K562 (cell line): ENCODE results near the gene NUP62. TPM values are rescaled to one million over a fixed set of nuclear protein-coding genes. Genes with fewer than 3 reads are reported as not detected.
A peak's percentile ranks its signal among the peaks of the same experiment; 100 is the strongest.

Experiments used
- BMI1 ChIP-seq: fragments of 150-350 bp; IDR thresholded peaks from 2 replicates; pipeline ENCODE4 v1.6.1; 2014; ENCODE audit warnings: low read length
- CBX1 ChIP-seq: sonication (generic); IDR thresholded peaks from 2 replicates; pipeline ENCODE4 v1.6.1; 2016; ENCODE audit warnings: antibody characterized with exemption, low read depth, mild to moderate bottlenecking
- CBX2 ChIP-seq: fragments of 200-600 bp; sonication (generic); IDR thresholded peaks from one replicate; pipeline ENCODE4 v1.6.1; 2012; ENCODE audit warnings: mild to moderate bottlenecking, low read length, inconsistent platforms; ENCODE audit not compliant: insufficient read depth, poor library complexity, severe bottlenecking
- ELF2 ChIP-seq: fragments of 250-450 bp; sonication (Bioruptor Pico); IDR thresholded peaks from 2 replicates; pipeline ENCODE4 v1.5.0; 2021; ENCODE audit warnings: mild to moderate bottlenecking
- FOS ChIP-seq: IDR thresholded peaks from 3 replicates; pipeline ENCODE4 v1.6.1; 2011; ENCODE audit not compliant: insufficient read length; ENCODE audit errors: extremely low read depth
- FUS ChIP-seq: fragments of 200-400 bp; formaldehyde crosslinking; optimal IDR thresholded peaks from 2 replicates; pipeline ENCODE3; 2017; ENCODE audit warnings: low read depth, low read length
- GATA2 ChIP-seq: sonication (generic); formaldehyde crosslinking; IDR thresholded peaks from 2 replicates; pipeline ENCODE4 v1.4.0; 2020; ENCODE audit warnings: mild to moderate bottlenecking, missing genetic modification reagents
- KAT2B ChIP-seq: IDR thresholded peaks from one replicate; pipeline ENCODE4 v1.6.1; 2012; ENCODE audit warnings: low read depth, mild to moderate bottlenecking, control low read depth, inconsistent platforms, low read length, moderate library complexity
- KDM5B ChIP-seq: fragments of 200-600 bp; sonication (generic); IDR thresholded peaks from 2 replicates; pipeline ENCODE4 v1.6.1; 2012; ENCODE audit warnings: low read depth, mild to moderate bottlenecking, moderate library complexity, low read length, control low read depth, inconsistent platforms; ENCODE audit not compliant: insufficient replicate concordance
- NFE2 ChIP-seq: IDR thresholded peaks from 2 replicates; pipeline ENCODE4 v1.6.1; 2014; ENCODE audit warnings: antibody characterized with exemption, low read depth
- NFIC ChIP-seq: fragments of 450-650 bp; IDR thresholded peaks from 2 replicates; pipeline ENCODE4 v1.6.1; 2017; ENCODE audit warnings: mild to moderate bottlenecking, inconsistent platforms
- PCBP1 ChIP-seq: fragments of 200-400 bp; formaldehyde crosslinking; IDR thresholded peaks from 2 replicates; pipeline ENCODE4 v1.6.1; 2018; ENCODE audit warnings: mild to moderate bottlenecking, low read depth, low read length; ENCODE audit not compliant: poor library complexity, severe bottlenecking
- SAFB ChIP-seq: fragments of 200-400 bp; formaldehyde crosslinking; IDR thresholded peaks from 2 replicates; pipeline ENCODE4 v1.6.1; 2017; ENCODE audit warnings: low read depth, low read length, borderline replicate concordance
- SNIP1 ChIP-seq: fragments of 450-650 bp; IDR thresholded peaks from 2 replicates; pipeline ENCODE4 v1.7.1; 2017; ENCODE audit warnings: low read depth, mild to moderate bottlenecking
- SOX6 ChIP-seq: fragments of 450-650 bp; IDR thresholded peaks from 2 replicates; pipeline ENCODE4 v1.6.1; 2014; ENCODE audit warnings: mild to moderate bottlenecking
- TFAP4 ChIP-seq: sonication (generic); formaldehyde crosslinking; IDR thresholded peaks from 2 replicates; pipeline ENCODE4 v1.8.0; 2022; ENCODE audit warnings: missing genetic modification reagents, mild to moderate bottlenecking, moderate library complexity, borderline replicate concordance
- ZBED1 ChIP-seq: IDR thresholded peaks from 2 replicates; pipeline ENCODE4 v1.6.1; 2014
- ZBTB26 ChIP-seq: fragments of 450-650 bp; formaldehyde crosslinking; IDR thresholded peaks from 2 replicates; pipeline ENCODE4 v1.4.0; 2022; ENCODE audit warnings: missing genetic modification characterization
- ZNF184 ChIP-seq: sonication (generic); formaldehyde crosslinking; IDR thresholded peaks from 2 replicates; pipeline ENCODE4 v1.5.0; 2020; ENCODE audit warnings: missing genetic modification reagents
- ZNF766 ChIP-seq: fragments of 200-800 bp; sonication (Bioruptor generic); conservative IDR thresholded peaks from 2 replicates; pipeline ENCODE4 v1.6.1; 2016; ENCODE audit warnings: missing genetic modification characterization, missing compliant biosample characterization
- polyA plus RNA-seq, 8 experiments: library from polyadenylated mRNA; depleted of rRNA in 4 of 8; stranded (reverse) in 5 of 8; unstranded in 3 of 8; fragments of >200 nt; fragmentation: Nextera tagmentation in 2 of 8; fragmentation: Illumina TruSeq in 1 of 8; extraction: Ambion mirVana in 2 of 8; extraction: Trizol in 1 of 8; gene quantifications; 2 replicates each; pipeline versions ENCODE4 v1.2.1 to v1.2.3, GENCODE V29; 2011 to 2014; ENCODE audit warnings: inconsistent platforms in 1 of 8, missing spikeins in 1 of 8
- total RNA-seq, 7 experiments: library from RNA; depleted of rRNA in 6 of 7; stranded (reverse); fragments of >200 nt in 6 of 7; fragmentation: Illumina TruSeq in 2 of 7; extraction: Trizol in 2 of 7; gene quantifications; 2 replicates each; pipeline versions ENCODE4 v1.2.1 to v1.2.3, GENCODE V29; 2011 to 2021; ENCODE audit warnings: low replicate concordance in 1 of 7
- TF ChIP-seq, protein P1 (sequence below): sonication (generic); formaldehyde crosslinking; IDR thresholded peaks from 2 replicates; pipeline ENCODE4 v1.8.1; 2022; ENCODE audit warnings: missing genetic modification reagents
- TF ChIP-seq, protein P2 (sequence below): fragments of 150-350 bp; IDR thresholded peaks from 2 replicates; pipeline ENCODE4 v1.6.1; 2014; ENCODE audit warnings: low read depth, mild to moderate bottlenecking, low read length, borderline replicate concordance

NUP62 gene
- total and polyA plus RNA-seq, 9 of the 15 experiments (the other 6 are each of a cell fraction or from before 2014, with no cell fraction given): 16.9 to 109 (median 66.0) TPM

DNA sequence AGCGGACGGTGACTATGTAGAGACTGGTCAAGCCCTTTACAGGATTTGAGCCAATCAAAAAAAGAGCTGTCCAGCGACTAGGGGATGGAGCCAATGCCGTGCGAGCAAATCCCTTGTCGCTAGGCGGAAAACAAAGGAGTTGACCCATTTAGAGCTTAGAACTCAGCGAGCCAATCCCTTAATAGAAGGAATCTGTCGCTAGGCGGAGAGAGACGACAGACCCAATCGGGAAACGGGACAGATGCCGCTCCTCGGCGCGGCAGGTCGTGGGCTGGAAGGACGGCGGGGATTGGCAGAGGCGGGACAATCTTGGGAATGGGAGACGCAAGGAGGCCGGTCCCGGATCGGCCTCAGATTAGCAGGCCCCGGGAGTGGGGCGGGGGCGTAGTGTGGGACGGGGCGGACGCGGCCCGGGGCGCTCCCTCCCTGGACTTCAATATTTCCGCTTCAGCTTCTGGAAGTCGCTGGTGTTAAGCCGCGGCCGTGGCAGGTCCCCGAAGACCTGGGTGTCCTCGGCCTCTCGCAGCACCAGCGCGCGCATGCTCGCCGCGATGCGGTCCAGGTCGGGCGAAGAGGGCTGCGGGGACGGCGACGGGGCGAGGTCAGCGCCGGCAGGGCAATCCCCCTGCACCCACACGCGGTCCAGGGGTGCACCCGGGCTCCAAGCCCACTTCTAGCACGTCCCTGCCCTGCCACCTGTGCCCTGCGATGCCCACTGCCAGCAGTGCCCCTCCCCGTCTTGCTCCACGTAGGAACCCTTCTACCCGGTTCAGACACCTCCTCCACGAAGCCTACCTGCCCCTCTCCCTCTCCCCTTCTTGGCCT lies 59.6 kb downstream of the NUP62 start (continued):
- peak; percentile 47; the same call in 1 of the 2 replicates for TF ChIP-seq ELF2 (CRISPR knock-in tag)
- TF ChIP-seq NFIC: no peak; the same call in 1 of the 2 replicates
- TF ChIP-seq SAFB: no peak
- TF ChIP-seq PCBP1: no peak
- 0 out of 2 replicates have a peak, but pooled peaks have one; percentile 17 for TF ChIP-seq SOX6
- no peak for TF ChIP-seq CBX2
- TF ChIP-seq KDM5B: no peak
- TF ChIP-seq FUS: no peak
- TF ChIP-seq, protein P1, sequence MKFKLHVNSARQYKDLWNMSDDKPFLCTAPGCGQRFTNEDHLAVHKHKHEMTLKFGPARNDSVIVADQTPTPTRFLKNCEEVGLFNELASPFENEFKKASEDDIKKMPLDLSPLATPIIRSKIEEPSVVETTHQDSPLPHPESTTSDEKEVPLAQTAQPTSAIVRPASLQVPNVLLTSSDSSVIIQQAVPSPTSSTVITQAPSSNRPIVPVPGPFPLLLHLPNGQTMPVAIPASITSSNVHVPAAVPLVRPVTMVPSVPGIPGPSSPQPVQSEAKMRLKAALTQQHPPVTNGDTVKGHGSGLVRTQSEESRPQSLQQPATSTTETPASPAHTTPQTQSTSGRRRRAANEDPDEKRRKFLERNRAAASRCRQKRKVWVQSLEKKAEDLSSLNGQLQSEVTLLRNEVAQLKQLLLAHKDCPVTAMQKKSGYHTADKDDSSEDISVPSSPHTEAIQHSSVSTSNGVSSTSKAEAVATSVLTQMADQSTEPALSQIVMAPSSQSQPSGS (CRISPR knock-in tag): no peak
- TF ChIP-seq GATA2 (CRISPR knock-in tag): no peak
- TF ChIP-seq ZBTB26 (CRISPR knock-in tag): no peak
- TF ChIP-seq KAT2B: no peak
- TF ChIP-seq NFE2: 0 out of 2 replicates have a peak, but pooled peaks have one; percentile 2
- TF ChIP-seq CBX1: 0 out of 2 replicates have a peak, but pooled peaks have one; percentile 10
- no peak for TF ChIP-seq SNIP1
- TF ChIP-seq BMI1: no peak
- peak; percentile 35; the same call in 1 of the 2 replicates for TF ChIP-seq ZNF766 (CRISPR knock-in tag)
- TF ChIP-seq, protein P2, sequence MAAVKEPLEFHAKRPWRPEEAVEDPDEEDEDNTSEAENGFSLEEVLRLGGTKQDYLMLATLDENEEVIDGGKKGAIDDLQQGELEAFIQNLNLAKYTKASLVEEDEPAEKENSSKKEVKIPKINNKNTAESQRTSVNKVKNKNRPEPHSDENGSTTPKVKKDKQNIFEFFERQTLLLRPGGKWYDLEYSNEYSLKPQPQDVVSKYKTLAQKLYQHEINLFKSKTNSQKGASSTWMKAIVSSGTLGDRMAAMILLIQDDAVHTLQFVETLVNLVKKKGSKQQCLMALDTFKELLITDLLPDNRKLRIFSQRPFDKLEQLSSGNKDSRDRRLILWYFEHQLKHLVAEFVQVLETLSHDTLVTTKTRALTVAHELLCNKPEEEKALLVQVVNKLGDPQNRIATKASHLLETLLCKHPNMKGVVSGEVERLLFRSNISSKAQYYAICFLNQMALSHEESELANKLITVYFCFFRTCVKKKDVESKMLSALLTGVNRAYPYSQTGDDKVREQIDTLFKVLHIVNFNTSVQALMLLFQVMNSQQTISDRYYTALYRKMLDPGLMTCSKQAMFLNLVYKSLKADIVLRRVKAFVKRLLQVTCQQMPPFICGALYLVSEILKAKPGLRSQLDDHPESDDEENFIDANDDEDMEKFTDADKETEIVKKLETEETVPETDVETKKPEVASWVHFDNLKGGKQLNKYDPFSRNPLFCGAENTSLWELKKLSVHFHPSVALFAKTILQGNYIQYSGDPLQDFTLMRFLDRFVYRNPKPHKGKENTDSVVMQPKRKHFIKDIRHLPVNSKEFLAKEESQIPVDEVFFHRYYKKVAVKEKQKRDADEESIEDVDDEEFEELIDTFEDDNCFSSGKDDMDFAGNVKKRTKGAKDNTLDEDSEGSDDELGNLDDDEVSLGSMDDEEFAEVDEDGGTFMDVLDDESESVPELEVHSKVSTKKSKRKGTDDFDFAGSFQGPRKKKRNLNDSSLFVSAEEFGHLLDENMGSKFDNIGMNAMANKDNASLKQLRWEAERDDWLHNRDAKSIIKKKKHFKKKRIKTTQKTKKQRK: no peak
- TF ChIP-seq FOS: peak; percentile 92
- no peak for TF ChIP-seq ZNF184 (CRISPR knock-in tag)
- no peak for TF ChIP-seq TFAP4 (CRISPR knock-in tag)
- no peak for TF ChIP-seq ZBED1
